SK-MEL-5 (cell line): Measurements from ENCODE around the gene FITM1. TPM values are rescaled to one million over a fixed set of nuclear protein-coding genes. Genes with fewer than 3 reads are reported as not detected.
A peak's percentile ranks its signal among the peaks of the same experiment; 100 is the strongest.
"Not testable (repeated sequence)": the region's sequence is repeated elsewhere in the genome, so short reads cannot be mapped to it uniquely, and the experiment has no call there.

Experiments used
- DNase-seq: peaks from one replicate; pipeline ENCODE4 v3.0.0-alpha.2; 2016; ENCODE audit warnings: low read depth, low spot score
- in situ Hi-C: cut with HindIII; loops from 2 replicates; pipeline ENCODE4 v1.10.0; 2016; ENCODE audit warnings: low sequenced_read_pairs, high pct_unique_total_duplicates, low pct_unique_long_range_greater_than_20kb
- total RNA-seq: library from RNA; depleted of rRNA; stranded (reverse); fragments of >200 nt; shearing (Covaris generic); gene quantifications from 2 replicates; pipeline ENCODE4 v1.2.3, GENCODE V29; 2014

Gene FITM1
- total RNA-seq, 1 experiment from 2014 or later: not detected

DNA sequence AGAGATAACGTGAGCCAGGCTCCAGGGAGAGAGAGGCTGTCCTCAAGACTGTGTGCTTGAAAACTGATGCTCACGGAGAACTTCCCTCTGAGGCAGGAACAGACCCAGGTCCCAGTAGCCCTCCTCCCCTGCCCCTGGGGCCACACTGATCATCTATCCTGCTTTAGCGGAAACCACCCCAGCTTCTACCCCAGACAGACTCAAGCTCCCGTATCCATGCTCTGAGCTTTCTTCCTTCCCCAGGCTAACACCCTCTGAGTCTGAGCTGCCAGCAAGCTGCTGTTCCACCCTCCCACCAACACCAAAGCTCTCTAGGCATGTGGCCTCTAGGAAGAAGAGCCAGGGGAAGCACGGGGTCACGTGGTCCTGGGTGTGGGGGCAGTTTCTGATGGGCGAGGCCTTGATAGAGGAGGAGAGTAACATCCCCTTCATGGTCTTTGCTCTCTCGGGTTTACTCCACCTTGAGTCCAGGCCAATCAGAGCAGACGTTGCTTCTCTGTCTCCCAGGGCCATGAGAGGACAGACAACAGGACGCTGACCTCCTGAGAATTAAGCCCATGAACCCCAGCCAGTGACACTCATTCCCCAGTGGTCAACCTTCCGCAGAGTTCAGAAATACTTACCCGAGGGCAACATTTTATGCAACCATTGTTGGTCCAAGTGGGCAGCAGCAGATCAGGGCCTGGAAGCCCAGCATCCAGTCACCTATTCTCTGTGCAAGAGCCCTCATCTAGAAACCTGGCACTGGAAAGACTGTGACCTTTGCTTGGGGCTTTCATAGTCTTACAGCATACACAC, 35.0 kb upstream of the FITM1 start:
- DNase-seq: peak; percentile 86
- in situ Hi-C loops: no loop called here

GRCh38 chr14:24096545-24097181, 33.8 kb upstream of the FITM1 start:
- no peak for DNase-seq
- in situ Hi-C loops: no loop called here

GRCh38 chr14:24098229-24098926, 32.1 kb upstream of the FITM1 start:
- in situ Hi-C loops: no loop called here
- DNase-seq: no peak

- in situ Hi-C loops: no loop called here
- no peak for DNase-seq
Observed at GRCh38 chr14:24098927-24099813, 31.3 kb upstream of the FITM1 start.

DNA sequence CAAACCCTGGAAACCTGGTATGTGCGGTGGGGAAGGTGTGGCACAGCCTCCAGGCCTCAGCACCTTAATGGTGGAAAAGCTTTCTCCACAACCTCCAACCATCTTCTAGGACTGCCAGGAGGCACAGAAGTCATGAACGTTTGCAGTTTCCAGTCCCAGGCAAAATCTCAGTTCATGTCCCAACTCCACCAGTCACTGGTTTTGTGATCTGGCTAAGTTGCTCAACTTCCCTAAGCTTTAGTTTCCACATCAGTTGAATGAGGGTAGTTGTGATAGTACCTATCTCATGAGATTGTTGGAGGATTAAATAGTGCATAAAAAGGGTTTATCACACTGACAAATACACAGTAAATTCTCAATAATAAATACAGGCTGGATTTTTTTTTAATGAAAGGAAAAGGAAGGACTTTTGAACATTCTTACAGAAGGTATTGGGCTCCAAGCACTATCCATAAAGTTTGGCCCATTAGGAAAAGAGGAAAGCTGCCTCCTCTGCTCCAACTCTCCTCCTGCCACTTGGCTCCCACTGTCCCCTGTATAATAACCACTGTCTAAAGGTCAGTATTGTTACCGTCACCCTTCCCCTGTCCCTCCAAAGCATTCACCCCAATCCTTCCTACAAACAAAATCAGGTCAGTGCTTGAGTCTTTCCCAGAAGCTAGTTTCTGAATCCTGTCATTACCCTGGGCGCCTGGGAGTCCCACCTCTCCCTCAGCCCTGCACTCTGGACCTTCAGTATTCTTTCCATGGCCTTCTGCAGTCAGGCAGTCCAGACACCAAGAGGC, 30.1 kb upstream of the FITM1 start:
- no peak for DNase-seq
- in situ Hi-C loops: no loop called here

- DNase-seq: no peak
- in situ Hi-C loops: no loop called here
Observed at GRCh38 chr14:24100982-24101494, 29.4 kb upstream of the FITM1 start.

DNA sequence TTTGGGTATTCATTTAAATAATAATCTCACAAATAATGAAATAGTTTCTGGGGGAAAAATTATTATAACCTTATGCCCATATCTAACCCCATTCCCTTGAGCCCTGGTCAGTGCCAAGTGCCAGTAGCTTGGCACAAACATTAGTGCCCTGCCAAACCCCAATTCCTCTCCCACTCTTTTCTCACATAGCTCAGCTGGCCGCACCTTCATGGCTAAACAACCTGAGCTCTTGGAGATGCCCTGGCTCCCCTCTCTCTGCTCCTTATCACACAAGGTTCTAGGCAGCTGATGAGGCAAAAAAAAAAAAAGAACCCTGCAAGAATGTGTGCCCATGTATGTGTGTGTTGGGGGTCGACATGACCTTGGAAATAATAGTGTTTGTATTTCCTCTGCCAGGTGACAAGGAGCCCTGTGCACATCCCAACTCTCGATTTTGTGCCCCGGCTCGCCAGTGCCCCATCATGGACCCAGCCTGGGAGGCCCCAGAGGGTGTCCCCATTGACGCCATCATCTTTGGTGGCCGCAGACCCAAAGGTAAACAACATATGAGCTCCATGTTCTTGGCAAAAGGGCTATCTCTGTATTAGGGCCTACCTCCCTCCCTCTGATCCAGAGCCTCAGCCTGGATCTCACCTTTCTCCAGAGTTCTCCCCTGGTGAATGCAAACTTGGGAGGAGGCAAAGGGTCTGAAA, 28.0 kb upstream of the FITM1 start:
- in situ Hi-C loops: no loop called here
- no peak for DNase-seq

DNA sequence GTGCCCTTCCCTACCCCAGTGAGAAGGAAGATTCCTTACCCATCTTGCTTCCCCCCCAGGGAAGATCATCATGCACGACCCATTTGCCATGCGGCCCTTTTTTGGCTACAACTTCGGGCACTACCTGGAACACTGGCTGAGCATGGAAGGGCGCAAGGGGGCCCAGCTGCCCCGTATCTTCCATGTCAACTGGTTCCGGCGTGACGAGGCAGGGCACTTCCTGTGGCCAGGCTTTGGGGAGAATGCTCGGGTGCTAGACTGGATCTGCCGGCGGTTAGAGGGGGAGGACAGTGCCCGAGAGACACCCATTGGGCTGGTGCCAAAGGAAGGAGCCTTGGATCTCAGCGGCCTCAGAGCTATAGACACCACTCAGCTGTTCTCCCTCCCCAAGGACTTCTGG, 27.0 kb upstream of the FITM1 start:
- in situ Hi-C loops: no loop called here
- no peak for DNase-seq

DNA sequence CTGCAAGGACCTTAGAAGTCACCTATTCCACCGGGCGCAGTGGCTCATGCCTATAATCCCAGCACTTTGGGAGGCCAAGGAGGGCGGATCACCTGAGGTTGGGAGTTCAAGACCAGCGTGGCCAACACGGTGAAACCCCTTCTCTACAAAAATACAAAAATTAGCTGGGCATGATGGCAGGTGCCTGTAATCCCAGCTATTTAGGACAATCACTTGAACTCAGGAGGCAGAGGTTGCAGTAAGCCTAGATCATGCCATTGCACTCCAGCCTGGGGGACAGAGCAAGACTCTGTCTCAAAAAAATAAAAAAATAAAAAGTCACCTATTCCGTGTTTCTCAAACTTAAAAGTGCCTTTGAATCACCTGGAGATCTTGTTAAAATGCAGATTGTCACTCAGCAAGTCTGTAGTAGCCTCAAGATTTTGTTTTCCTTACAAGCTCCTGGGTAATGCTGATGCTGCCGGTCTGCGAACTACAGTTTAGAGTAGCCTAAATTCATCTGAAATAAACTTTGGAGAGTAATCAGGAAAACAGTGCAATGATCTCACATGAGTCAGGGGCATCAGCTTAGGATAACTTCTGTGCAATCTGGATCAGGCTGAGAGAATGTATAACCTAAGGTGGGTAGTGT, 24.7 kb upstream of the FITM1 start:
- DNase-seq, in situ Hi-C loops: not testable (repeated sequence)

DNA sequence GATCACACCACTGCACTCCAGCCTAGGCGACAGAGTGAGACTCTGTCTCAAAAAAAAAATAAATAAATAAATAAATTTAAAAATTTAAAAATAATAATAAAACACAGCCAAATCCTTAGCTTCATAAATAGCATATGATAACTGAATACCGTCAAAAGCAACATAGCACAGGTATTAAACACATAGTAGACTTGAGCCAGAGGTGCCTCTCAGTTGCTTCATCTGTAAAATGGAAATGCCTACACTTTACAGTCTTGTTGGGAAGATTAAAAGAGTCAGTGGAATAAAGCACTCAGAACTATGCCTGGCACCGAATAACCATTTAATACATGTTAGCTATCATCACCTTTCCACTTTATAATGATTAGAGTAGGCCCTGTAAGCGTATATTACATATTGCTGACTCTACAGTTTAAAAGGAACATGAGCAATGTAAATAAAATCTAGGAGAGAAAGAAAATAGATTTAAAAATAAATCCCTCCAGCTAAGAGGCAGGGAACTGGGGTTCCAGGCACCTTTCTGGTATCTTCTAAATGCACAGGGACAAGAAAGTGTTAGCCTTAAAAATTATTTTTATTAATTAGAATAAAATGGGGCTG, 23.7 kb upstream of the FITM1 start:
- DNase-seq: no peak
- in situ Hi-C loops: no loop called here

- DNase-seq: no peak
- in situ Hi-C loops: no loop called here
Observed at GRCh38 chr14:24108336-24108874, 22.1 kb upstream of the FITM1 start.

GRCh38 chr14:24110060-24110459, 20.4 kb upstream of the FITM1 start:
- in situ Hi-C loops: no loop called here
- no peak for DNase-seq

GRCh38 chr14:24110523-24110922, 19.9 kb upstream of the FITM1 start:
- in situ Hi-C loops: no loop called here
- no peak for DNase-seq

DNA sequence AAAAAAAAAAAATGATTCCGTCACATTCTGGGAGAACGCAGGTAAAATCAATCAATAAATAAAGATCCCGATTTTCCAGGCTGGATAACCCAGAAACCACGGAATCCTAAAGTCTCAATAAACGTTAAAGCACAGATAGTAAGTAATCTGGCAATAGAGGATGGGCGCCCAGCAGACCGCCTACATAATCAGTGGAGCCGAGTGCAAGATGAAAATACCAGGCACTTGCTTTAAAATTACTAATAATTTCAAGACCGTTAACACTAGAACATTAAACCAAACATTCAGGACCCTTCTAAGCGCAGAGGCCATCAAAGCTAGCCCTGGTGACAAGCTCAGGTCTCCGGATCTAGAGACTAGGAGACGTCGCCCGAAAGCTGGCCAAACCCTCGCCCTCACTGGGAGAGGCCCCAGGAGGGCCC, 17.1 kb upstream of the FITM1 start:
- in situ Hi-C loops: no loop called here

GRCh38 chr14:24113801-24114531, 16.5 kb upstream of the FITM1 start:
- in situ Hi-C loops: no loop called here
- DNase-seq: peak; percentile 83

More for the DNA sequence above, 17.1 kb upstream of the FITM1 start:
- no peak for DNase-seq
